ENCODE data around the gene LRRC61.

DNA sequence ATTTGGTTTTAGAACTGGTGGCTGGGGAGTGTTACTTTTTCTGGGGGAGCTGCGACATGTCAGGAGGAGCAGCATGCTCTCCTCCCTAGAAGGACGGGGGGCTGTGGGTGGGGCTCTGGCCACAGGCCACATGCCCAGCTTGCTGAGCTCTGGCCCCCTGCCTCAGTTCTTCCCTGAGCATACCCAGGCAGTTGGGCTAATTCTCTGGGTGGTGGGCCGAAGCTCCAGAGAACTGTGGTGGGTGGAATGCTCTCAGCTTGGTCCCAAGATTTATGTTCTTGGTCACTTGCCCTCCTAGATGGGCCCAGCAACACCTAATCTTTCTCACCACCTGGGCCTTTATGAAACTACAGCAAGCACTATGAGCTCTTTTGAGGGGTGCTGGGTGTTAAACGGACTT lies 50.9 kb downstream of the LRRC61 start:
- TF ChIP-seq CTCF (conservative IDR thresholded peaks at IDR 0.05; ENCODE audit: low read depth, low read length) = no peak
- no peak for TF ChIP-seq EZH2 (IDR thresholded peaks at IDR 0.05; ENCODE audit: borderline replicate concordance, low read depth, low read length, poor library complexity, severe bottlenecking)
